GM18507 (cell line): ENCODE measurements around the gene CYSRT1.
"Not testable (repeated sequence)": the region's sequence is repeated elsewhere in the genome, so short reads cannot be mapped to it uniquely, and the experiment has no call there.

Experiments
- DNase-seq: peaks from one replicate; pipeline ENCODE4 v3.0.0; 2011; ENCODE audit warnings: low read depth; ENCODE audit not compliant: insufficient read length; ENCODE audit errors: extremely low spot score
- FAIRE-seq: peaks from 2 replicates; lab custom pipeline; 2011; peaks lifted over from hg19 to GRCh38; lab: Jason Lieb, UNC

Gene CYSRT1

GRCh38 chr9:137245450-137246421 lies 20.8 kb downstream of the CYSRT1 start:
- FAIRE-seq (no peak), DNase-seq (no peak)

GRCh38 chr9:137247135-137247915 lies 22.4 kb downstream of the CYSRT1 start:
- FAIRE-seq = no peak
- no peak for DNase-seq

GRCh38 chr9:137247916-137248175 lies 22.9 kb downstream of the CYSRT1 start:
- no peak for DNase-seq
- no peak for FAIRE-seq

GRCh38 chr9:137250329-137251193 lies 25.6 kb downstream of the CYSRT1 start:
- no peak for DNase-seq

GRCh38 chr9:137251194-137251461 lies 26.2 kb downstream of the CYSRT1 start, which contains the start of gene STPG3:
TSS of gene STPG3 (plus strand) at chr9:137251286. CDS start at chr9:137251287, 1 bp downstream.
- FAIRE-seq (no peak), DNase-seq (no peak)

More at GRCh38 chr9:137250329-137251193, 25.6 kb downstream of the CYSRT1 start:
- no peak for FAIRE-seq

GRCh38 chr9:137251490-137252268 lies 26.7 kb downstream of the CYSRT1 start:
- FAIRE-seq (no peak), DNase-seq (no peak)

- no peak for FAIRE-seq
- no peak for DNase-seq
These were observed 27.9 kb downstream of the CYSRT1 start for GRCh38 chr9:137252555-137253506.

- no peak for DNase-seq
- FAIRE-seq = no peak
These were observed 29.0 kb downstream of the CYSRT1 start for GRCh38 chr9:137253717-137254623.

- peak; percentile 91 for FAIRE-seq
- peak; percentile 100 for DNase-seq
These were observed 29.9 kb downstream of the CYSRT1 start, which contains the start of gene NELFB for GRCh38 chr9:137254624-137255447. TSS of gene NELFB (plus strand) at chr9:137255327.

- DNase-seq (no peak), FAIRE-seq (peak; percentile 70)
These were observed 30.6 kb downstream of the CYSRT1 start for GRCh38 chr9:137255448-137256114.

- DNase-seq = no peak
- no peak for FAIRE-seq
These were observed 31.4 kb downstream of the CYSRT1 start for GRCh38 chr9:137256362-137256761.

- no peak for DNase-seq
- FAIRE-seq = no peak
These were observed 31.9 kb downstream of the CYSRT1 start for GRCh38 chr9:137256856-137257255.

GRCh38 chr9:137262173-137262908 lies 37.4 kb downstream of the CYSRT1 start:
- DNase-seq, FAIRE-seq: not testable (repeated sequence)

GRCh38 chr9:137262909-137263285 lies 37.9 kb downstream of the CYSRT1 start:
- DNase-seq = no peak
- no peak for FAIRE-seq

GRCh38 chr9:137263506-137263905 lies 38.5 kb downstream of the CYSRT1 start:
- FAIRE-seq = no peak
- DNase-seq = no peak
